Stimulated activated CD4-positive, alpha-beta T cell treated with anti-CD3 and anti-CD28 coated beads, Interleukin-2, amount 100 ng/mL, for 24 hours (primary cell): ENCODE measurements around the gene PRODH2.

Experiments
- DNase-seq, 2 donors: peaks; one replicate each; pipeline ENCODE4 v3.0.0-alpha.2; 2020

The PRODH2 gene

GRCh38 chr19:35812220-35813042 is at the start of gene PRODH2:
TSS of gene PRODH2 (minus strand) at chr19:35812845. CDS start at chr19:35812805, 40 bp downstream.
- no peak for DNase-seq

GRCh38 chr19:35861640-35862160 is 49.1 kb upstream of the PRODH2 start:
- no peak for DNase-seq

GRCh38 chr19:35860818-35861639 is 48.4 kb upstream of the PRODH2 start:
- DNase-seq, result no peak

- no peak for DNase-seq
Observed at GRCh38 chr19:35860436-35860817, 47.8 kb upstream of the PRODH2 start.

GRCh38 chr19:35859414-35859813 is 46.8 kb upstream of the PRODH2 start:
- no peak for DNase-seq

GRCh38 chr19:35858311-35858710 is 45.7 kb upstream of the PRODH2 start:
- no peak for DNase-seq

GRCh38 chr19:35856546-35857149 is 44.0 kb upstream of the PRODH2 start, which contains the start of gene KIRREL2:
TSS of gene KIRREL2 (plus strand) at chr19:35856911. CDS start at chr19:35857120, 209 bp downstream.
- peak; percentile 44 to 56 for DNase-seq

- DNase-seq, result no peak
Observed at GRCh38 chr19:35853038-35853756, 40.6 kb upstream of the PRODH2 start.

GRCh38 chr19:35852029-35852780 is 39.6 kb upstream of the PRODH2 start, which contains the start of gene NPHS1:
TSS of gene NPHS1 (minus strand) at chr19:35852504. CDS start at chr19:35851837, 667 bp downstream.
- DNase-seq, result no peak

- DNase-seq, result no peak
Observed at GRCh38 chr19:35851213-35852028, 38.8 kb upstream of the PRODH2 start.

GRCh38 chr19:35848919-35849505 is 36.4 kb upstream of the PRODH2 start:
- DNase-seq, result no peak

GRCh38 chr19:35848486-35848885 is 35.8 kb upstream of the PRODH2 start:
- DNase-seq, result no peak

- no peak for DNase-seq
Observed at GRCh38 chr19:35847911-35848310, 35.3 kb upstream of the PRODH2 start.

- DNase-seq, result no peak
Observed at GRCh38 chr19:35846038-35846668, 33.5 kb upstream of the PRODH2 start.

GRCh38 chr19:35845215-35846037 is 32.8 kb upstream of the PRODH2 start:
- DNase-seq, result peak in 1 of 2 donors; percentile 17

- DNase-seq, result no peak
Observed at GRCh38 chr19:35844482-35845214, 32.0 kb upstream of the PRODH2 start.

GRCh38 chr19:35843676-35844481 is 31.2 kb upstream of the PRODH2 start:
- peak in 1 of 2 donors; percentile 46 for DNase-seq
